ENCODE results near the gene KLK11. TPM values are rescaled to one million over a fixed set of nuclear protein-coding genes. Genes with fewer than 3 reads are reported as not detected.
A peak's percentile ranks its signal among the peaks of the same experiment; 100 is the strongest.

KLK11 gene
- total RNA-seq, 1 donor from 2014 or later: not detected

GRCh38 chr19:51063664-51064063, 37.2 kb upstream of the KLK11 start:
- no peaks in the 10 kb centered on the region for H3F3A ChIP-seq (ENCODE audit: low read depth)
- Mint-ChIP-seq H3K4me1 (peaks cover 2% of the 10 kb centered on the region), H3K27me3 (ENCODE audit: insufficient read depth, low read depth) (peaks cover 22% of the 10 kb centered on the region), H3K9me3 (peaks cover 6% of the 10 kb centered on the region), H3K4me3 (peak overlapping the region; percentile 44), H3K36me3 (no peaks in the 10 kb centered on the region), H3K27ac (no peak overlapping the region)
- H3K9ac ChIP-seq: no peak overlapping the region
- no peaks in the 10 kb centered on the region for H3K4me1 ChIP-seq
- peaks cover 29% of the 10 kb centered on the region for H3K27me3 ChIP-seq
- no peaks in the 10 kb centered on the region for H4K20me1 ChIP-seq (ENCODE audit: low read depth)
- no peak overlapping the region for H2AFZ ChIP-seq (replicated peaks)
- no peaks in the 10 kb centered on the region for H3K36me3 ChIP-seq
- no peak for DNase-seq (ENCODE audit: low spot score)
- no peak overlapping the region for H3K4me2 ChIP-seq
- no peaks in the 10 kb centered on the region for H3K79me2 ChIP-seq (ENCODE audit: low read depth)
- H3K27ac ChIP-seq: no peak overlapping the region
- no peak overlapping the region for H3K4me3 ChIP-seq
- TF ChIP-seq EZH2phosphoT487 (IDR thresholded peaks at IDR 0.05): no peak
- peak; percentile 1 for TF ChIP-seq EZH2 (IDR thresholded peaks at IDR 0.05)
- TF ChIP-seq, protein P1, sequence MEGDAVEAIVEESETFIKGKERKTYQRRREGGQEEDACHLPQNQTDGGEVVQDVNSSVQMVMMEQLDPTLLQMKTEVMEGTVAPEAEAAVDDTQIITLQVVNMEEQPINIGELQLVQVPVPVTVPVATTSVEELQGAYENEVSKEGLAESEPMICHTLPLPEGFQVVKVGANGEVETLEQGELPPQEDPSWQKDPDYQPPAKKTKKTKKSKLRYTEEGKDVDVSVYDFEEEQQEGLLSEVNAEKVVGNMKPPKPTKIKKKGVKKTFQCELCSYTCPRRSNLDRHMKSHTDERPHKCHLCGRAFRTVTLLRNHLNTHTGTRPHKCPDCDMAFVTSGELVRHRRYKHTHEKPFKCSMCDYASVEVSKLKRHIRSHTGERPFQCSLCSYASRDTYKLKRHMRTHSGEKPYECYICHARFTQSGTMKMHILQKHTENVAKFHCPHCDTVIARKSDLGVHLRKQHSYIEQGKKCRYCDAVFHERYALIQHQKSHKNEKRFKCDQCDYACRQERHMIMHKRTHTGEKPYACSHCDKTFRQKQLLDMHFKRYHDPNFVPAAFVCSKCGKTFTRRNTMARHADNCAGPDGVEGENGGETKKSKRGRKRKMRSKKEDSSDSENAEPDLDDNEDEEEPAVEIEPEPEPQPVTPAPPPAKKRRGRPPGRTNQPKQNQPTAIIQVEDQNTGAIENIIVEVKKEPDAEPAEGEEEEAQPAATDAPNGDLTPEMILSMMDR (IDR thresholded peaks at IDR 0.05): no peak
- H3K9me3 ChIP-seq (ENCODE audit: low read depth): no peaks in the 10 kb centered on the region

- H3K4me1 Mint-ChIP-seq: peaks cover 2% of the 10 kb centered on the region
- H3F3A ChIP-seq (ENCODE audit: low read depth): no peaks in the 10 kb centered on the region
- peaks cover 2% of the 10 kb centered on the region for H3K9me3 Mint-ChIP-seq
Observed at GRCh38 chr19:51060973-51061372, 34.6 kb upstream of the KLK11 start.

DNA sequence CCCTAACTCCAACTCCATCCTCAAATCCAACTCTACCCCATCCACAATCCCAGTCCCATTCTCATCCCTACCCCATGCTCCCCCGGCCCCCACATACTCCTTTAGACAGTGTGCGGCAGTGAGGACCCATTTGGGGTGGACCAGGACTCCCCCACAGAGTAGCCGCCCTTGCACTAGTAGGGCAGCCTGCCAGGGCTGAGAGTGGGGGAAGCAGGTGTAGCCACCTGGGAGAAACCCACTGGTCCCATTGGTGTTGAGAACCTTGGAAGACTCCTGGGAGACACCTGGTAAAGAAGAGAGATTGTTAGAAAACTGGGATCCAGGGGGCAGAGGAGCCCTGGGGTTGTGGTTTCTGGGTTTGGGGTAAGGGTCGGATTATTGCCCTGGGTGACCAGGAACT, 33.9 kb upstream of the KLK11 start:
- no peak overlapping the region for H3K4me3 ChIP-seq
- Mint-ChIP-seq H3K9me3 (no peaks in the 10 kb centered on the region), H3K36me3 (no peaks in the 10 kb centered on the region)

More at GRCh38 chr19:51060973-51061372, 34.6 kb upstream of the KLK11 start:
- Histone ChIP-seq H3K4me1 (no peaks in the 10 kb centered on the region), H3K79me2 (ENCODE audit: low read depth) (no peaks in the 10 kb centered on the region), H2AFZ (replicated peaks) (no peak overlapping the region), H3K27ac (no peak overlapping the region), H3K4me2 (no peak overlapping the region), H3K4me3 (no peak overlapping the region), H3K27me3 (peaks cover 24% of the 10 kb centered on the region), H4K20me1 (ENCODE audit: low read depth) (no peaks in the 10 kb centered on the region), H3K9ac (no peak overlapping the region), H3K9me3 (ENCODE audit: low read depth) (no peaks in the 10 kb centered on the region), H3K36me3 (no peaks in the 10 kb centered on the region)
- Mint-ChIP-seq H3K27ac (no peak overlapping the region), H3K36me3 (no peaks in the 10 kb centered on the region), H3K27me3 (ENCODE audit: insufficient read depth, low read depth) (peaks cover 17% of the 10 kb centered on the region), H3K4me3 (no peak overlapping the region)
- DNase-seq (ENCODE audit: low spot score): no peak
- TF ChIP-seq EZH2 (IDR thresholded peaks at IDR 0.05) (no peak), EZH2phosphoT487 (IDR thresholded peaks at IDR 0.05) (no peak)
- TF ChIP-seq, protein P1 (IDR thresholded peaks at IDR 0.05): no peak

More for the DNA sequence above, 33.9 kb upstream of the KLK11 start:
- peaks cover 17% of the 10 kb centered on the region for H3K27me3 ChIP-seq
- no peaks in the 10 kb centered on the region for H3F3A ChIP-seq (ENCODE audit: low read depth)
- no peaks in the 10 kb centered on the region for H4K20me1 ChIP-seq (ENCODE audit: low read depth)
- Mint-ChIP-seq H3K27me3 (ENCODE audit: insufficient read depth, low read depth) (peaks cover 15% of the 10 kb centered on the region), H3K4me3 (no peak overlapping the region), H3K4me1 (peaks cover 2% of the 10 kb centered on the region), H3K27ac (no peak overlapping the region)
- H2AFZ ChIP-seq (replicated peaks): no peak overlapping the region
- H3K4me1 ChIP-seq: no peaks in the 10 kb centered on the region
- no peak overlapping the region for H3K9ac ChIP-seq
- no peak overlapping the region for H3K27ac ChIP-seq
- H3K36me3 ChIP-seq: no peaks in the 10 kb centered on the region
- TF ChIP-seq, protein P1 (IDR thresholded peaks at IDR 0.05): no peak
- no peak for TF ChIP-seq EZH2phosphoT487 (IDR thresholded peaks at IDR 0.05)
- no peak for TF ChIP-seq EZH2 (IDR thresholded peaks at IDR 0.05)
- no peak for DNase-seq (ENCODE audit: low spot score)
- no peak overlapping the region for H3K4me2 ChIP-seq
- no peaks in the 10 kb centered on the region for H3K79me2 ChIP-seq (ENCODE audit: low read depth)
- no peaks in the 10 kb centered on the region for H3K9me3 ChIP-seq (ENCODE audit: low read depth)
